Gastrocnemius medialis (tissue), 4 donors: ENCODE measurements around the gene JPT1.

ENCODE experiments used
- POLR2A ChIP-seq, 2 donors: fragments of 450-650 bp; IDR thresholded peaks; one replicate each; pipeline ENCODE4 v1.6.1; 2017; ENCODE audit warnings: antibody characterized with exemption in 2 of 2, mild to moderate bottlenecking in 2 of 2, moderate library complexity in 2 of 2
- TF ChIP-seq, protein P1 (sequence below), 5 experiments: fragments of 450-650 bp in 3 of 5; fragments of 200-600 bp in 2 of 5; sonication (generic) in 2 of 5; IDR thresholded peaks in 4 of 5; conservative IDR thresholded peaks in 1 of 5; 1 replicate in 4 of 5; 2 replicates in 1 of 5; pipeline ENCODE4 v1.5.1; 2016 to 2019; ENCODE audit warnings: antibody characterized with exemption in 5 of 5, mild to moderate bottlenecking in 3 of 5, moderate library complexity in 3 of 5

DNA sequence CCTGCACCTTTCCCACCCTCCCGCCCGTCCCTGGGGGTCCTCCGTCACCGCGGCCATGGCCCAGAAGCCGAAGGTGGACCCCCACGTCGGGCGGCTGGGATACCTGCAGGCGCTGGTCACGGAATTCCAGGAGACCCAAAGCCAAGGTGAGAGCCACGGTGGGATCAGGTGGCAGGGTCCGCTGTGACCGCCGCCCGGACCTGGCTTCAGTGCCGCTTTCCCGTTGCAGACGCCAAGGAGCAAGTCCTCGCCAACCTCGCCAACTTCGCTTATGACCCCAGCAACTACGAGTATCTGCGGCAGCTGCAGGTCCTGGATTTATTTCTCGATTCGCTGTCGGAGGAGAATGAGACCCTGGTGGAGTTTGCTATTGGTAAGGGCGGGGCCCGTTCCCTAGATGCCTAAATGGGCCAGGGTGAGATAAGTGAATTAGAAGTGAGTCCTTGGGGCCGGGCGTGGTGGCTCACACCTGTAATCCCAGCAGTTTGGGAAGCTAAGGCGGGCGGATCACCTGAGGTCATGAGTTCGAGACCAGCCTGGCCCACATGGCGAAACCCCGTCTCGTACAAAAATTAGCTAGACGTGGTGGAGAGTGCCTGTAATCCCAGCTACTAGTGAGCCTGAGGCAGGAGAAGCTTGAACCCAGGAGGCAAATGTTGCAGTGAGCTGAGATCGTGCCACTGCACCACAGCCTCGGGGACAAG lies 43.9 kb downstream of the JPT1 start:
- no peak for TF ChIP-seq POLR2A (IDR thresholded peaks at IDR 0.05)
- TF ChIP-seq, protein P1, sequence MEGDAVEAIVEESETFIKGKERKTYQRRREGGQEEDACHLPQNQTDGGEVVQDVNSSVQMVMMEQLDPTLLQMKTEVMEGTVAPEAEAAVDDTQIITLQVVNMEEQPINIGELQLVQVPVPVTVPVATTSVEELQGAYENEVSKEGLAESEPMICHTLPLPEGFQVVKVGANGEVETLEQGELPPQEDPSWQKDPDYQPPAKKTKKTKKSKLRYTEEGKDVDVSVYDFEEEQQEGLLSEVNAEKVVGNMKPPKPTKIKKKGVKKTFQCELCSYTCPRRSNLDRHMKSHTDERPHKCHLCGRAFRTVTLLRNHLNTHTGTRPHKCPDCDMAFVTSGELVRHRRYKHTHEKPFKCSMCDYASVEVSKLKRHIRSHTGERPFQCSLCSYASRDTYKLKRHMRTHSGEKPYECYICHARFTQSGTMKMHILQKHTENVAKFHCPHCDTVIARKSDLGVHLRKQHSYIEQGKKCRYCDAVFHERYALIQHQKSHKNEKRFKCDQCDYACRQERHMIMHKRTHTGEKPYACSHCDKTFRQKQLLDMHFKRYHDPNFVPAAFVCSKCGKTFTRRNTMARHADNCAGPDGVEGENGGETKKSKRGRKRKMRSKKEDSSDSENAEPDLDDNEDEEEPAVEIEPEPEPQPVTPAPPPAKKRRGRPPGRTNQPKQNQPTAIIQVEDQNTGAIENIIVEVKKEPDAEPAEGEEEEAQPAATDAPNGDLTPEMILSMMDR (IDR thresholded peaks at IDR 0.05 in 4 of 5, conservative IDR thresholded peaks at IDR 0.05 in 1 of 5), result no peak
